HL-60 (cell line): ENCODE data around the gene TBCD.

Experiments used
- POLR2AphosphoS5 ChIP-seq: IDR thresholded peaks from 2 replicates; pipeline ENCODE4 v1.6.1; 2012; ENCODE audit warnings: low read depth
- TF ChIP-seq, protein P1 (sequence below): IDR thresholded peaks from one replicate; pipeline ENCODE4 v1.5.1; 2011; ENCODE audit warnings: low read length, control low read depth, inconsistent platforms; ENCODE audit not compliant: insufficient read depth
- TF ChIP-seq, protein P2 (sequence below): IDR thresholded peaks from 2 replicates; pipeline ENCODE4 v1.6.1; 2012; ENCODE audit warnings: low read depth; ENCODE audit not compliant: insufficient replicate concordance

DNA sequence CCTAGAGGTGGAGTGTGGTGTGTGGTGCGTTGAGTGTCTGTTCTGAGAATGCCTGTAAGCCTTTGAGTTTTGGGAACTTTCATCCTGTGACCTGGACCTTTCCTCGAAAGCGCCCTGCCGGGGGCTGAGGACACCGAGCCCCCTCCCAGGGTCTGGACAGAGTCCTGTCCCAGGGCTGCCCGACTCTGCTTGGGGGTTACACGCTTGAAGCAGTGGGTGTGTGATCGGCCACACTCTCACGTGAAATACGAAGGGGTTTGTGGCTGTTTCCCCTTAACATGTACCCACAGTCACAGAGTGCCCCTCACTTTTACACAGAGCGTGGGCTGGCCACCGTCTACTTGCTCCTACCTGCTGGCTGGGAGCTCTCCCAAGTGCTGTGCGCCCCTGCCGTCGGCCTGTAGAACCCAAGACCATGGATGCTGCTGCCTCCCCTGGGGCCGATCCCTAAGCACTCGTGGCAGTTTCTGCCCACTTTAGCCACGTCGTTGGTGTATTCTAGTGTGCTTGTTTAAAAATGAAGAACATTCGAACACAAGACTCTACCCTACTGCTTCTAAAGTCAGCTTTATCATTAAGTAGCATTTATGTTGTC is 81.1 kb downstream of the TBCD start:
- TF ChIP-seq POLR2AphosphoS5 = no peak
- TF ChIP-seq, protein P1, sequence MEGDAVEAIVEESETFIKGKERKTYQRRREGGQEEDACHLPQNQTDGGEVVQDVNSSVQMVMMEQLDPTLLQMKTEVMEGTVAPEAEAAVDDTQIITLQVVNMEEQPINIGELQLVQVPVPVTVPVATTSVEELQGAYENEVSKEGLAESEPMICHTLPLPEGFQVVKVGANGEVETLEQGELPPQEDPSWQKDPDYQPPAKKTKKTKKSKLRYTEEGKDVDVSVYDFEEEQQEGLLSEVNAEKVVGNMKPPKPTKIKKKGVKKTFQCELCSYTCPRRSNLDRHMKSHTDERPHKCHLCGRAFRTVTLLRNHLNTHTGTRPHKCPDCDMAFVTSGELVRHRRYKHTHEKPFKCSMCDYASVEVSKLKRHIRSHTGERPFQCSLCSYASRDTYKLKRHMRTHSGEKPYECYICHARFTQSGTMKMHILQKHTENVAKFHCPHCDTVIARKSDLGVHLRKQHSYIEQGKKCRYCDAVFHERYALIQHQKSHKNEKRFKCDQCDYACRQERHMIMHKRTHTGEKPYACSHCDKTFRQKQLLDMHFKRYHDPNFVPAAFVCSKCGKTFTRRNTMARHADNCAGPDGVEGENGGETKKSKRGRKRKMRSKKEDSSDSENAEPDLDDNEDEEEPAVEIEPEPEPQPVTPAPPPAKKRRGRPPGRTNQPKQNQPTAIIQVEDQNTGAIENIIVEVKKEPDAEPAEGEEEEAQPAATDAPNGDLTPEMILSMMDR = no peak
- TF ChIP-seq, protein P2, sequence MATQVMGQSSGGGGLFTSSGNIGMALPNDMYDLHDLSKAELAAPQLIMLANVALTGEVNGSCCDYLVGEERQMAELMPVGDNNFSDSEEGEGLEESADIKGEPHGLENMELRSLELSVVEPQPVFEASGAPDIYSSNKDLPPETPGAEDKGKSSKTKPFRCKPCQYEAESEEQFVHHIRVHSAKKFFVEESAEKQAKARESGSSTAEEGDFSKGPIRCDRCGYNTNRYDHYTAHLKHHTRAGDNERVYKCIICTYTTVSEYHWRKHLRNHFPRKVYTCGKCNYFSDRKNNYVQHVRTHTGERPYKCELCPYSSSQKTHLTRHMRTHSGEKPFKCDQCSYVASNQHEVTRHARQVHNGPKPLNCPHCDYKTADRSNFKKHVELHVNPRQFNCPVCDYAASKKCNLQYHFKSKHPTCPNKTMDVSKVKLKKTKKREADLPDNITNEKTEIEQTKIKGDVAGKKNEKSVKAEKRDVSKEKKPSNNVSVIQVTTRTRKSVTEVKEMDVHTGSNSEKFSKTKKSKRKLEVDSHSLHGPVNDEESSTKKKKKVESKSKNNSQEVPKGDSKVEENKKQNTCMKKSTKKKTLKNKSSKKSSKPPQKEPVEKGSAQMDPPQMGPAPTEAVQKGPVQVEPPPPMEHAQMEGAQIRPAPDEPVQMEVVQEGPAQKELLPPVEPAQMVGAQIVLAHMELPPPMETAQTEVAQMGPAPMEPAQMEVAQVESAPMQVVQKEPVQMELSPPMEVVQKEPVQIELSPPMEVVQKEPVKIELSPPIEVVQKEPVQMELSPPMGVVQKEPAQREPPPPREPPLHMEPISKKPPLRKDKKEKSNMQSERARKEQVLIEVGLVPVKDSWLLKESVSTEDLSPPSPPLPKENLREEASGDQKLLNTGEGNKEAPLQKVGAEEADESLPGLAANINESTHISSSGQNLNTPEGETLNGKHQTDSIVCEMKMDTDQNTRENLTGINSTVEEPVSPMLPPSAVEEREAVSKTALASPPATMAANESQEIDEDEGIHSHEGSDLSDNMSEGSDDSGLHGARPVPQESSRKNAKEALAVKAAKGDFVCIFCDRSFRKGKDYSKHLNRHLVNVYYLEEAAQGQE = no peak
